ENCODE data around the gene UGP2.
"Not testable (repeated sequence)": the region's sequence is repeated elsewhere in the genome, so short reads cannot be mapped to it uniquely, and the experiment has no call there.

UGP2 gene

DNA sequence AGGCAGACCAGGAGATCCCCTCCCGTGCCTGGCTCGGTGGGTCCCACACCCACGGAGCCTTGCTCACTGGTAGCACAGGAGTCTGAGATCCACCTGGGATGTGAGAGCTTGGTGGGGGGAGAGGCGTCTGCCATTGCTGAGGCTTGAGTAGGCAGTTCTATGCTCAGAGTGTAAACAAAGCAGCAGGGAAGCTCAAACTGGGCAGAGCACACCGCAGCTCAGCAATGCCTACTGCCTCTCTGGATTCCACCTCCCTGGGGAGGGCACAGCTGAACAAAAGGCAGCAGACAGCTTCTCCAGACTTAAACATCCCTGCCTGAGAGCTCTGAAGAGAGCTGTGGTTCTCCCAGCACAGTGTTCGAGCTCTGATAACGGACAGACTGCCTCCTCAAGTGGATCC, 85.1 kb downstream of the UGP2 start:
- no peak overlapping the region for H3K4me2 ChIP-seq (ENCODE audit: low read length)
- H3K4me3 ChIP-seq (ENCODE audit: low read depth, low read length, poor library complexity, severe bottlenecking): no peak overlapping the region
- no peak overlapping the region for H3K9ac ChIP-seq (ENCODE audit: low read length)
- no peak for TF ChIP-seq EZH2 (IDR thresholded peaks at IDR 0.05; ENCODE audit: borderline replicate concordance, low read length)
- TF ChIP-seq, protein P1, sequence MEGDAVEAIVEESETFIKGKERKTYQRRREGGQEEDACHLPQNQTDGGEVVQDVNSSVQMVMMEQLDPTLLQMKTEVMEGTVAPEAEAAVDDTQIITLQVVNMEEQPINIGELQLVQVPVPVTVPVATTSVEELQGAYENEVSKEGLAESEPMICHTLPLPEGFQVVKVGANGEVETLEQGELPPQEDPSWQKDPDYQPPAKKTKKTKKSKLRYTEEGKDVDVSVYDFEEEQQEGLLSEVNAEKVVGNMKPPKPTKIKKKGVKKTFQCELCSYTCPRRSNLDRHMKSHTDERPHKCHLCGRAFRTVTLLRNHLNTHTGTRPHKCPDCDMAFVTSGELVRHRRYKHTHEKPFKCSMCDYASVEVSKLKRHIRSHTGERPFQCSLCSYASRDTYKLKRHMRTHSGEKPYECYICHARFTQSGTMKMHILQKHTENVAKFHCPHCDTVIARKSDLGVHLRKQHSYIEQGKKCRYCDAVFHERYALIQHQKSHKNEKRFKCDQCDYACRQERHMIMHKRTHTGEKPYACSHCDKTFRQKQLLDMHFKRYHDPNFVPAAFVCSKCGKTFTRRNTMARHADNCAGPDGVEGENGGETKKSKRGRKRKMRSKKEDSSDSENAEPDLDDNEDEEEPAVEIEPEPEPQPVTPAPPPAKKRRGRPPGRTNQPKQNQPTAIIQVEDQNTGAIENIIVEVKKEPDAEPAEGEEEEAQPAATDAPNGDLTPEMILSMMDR (IDR thresholded peaks at IDR 0.05; ENCODE audit: low read length): no peak
- no peaks in the 10 kb centered on the region for H3K27me3 ChIP-seq (ENCODE audit: insufficient read depth, low read length)
- H3K4me1 ChIP-seq (ENCODE audit: insufficient read depth, low read length, severe bottlenecking): no peaks in the 10 kb centered on the region
- no peak overlapping the region for H2AFZ ChIP-seq (ENCODE audit: low read length)
- peaks cover 5% of the 10 kb centered on the region; the same call in 1 of the 2 replicates for H3K36me3 ChIP-seq (ENCODE audit: insufficient read depth, low read length)
- no peaks in the 10 kb centered on the region for H4K20me1 ChIP-seq (ENCODE audit: insufficient read depth, low read length)
- H3K79me2 ChIP-seq (ENCODE audit: insufficient read depth, low read length): no peaks in the 10 kb centered on the region
- H3F3A ChIP-seq (ENCODE audit: insufficient read depth, low read length): no peaks in the 10 kb centered on the region
- H3K9me2 ChIP-seq (ENCODE audit: low read depth, low read length): no peaks in the 10 kb centered on the region
- no peak overlapping the region for H3K27ac ChIP-seq (ENCODE audit: low read depth, low read length, poor library complexity, severe bottlenecking)
- no peaks in the 10 kb centered on the region for H3K9me3 ChIP-seq (ENCODE audit: low read length)

DNA sequence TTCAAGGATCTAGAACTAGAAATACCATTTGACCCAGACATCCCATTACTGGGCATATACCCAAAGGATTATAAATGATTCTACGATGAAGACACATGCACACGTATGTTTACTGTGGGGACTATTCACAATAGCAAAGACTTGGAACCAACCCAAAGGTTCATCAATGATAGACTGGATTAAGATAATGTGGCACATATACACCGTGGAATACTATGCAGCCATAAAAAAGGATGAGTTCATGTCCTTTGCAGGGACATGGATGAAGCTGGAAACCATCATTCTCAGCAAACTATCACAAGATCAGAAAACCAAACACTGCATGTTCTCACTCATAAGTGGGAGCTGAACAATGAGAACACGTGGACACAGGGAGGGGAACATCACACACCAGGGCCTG, 90.4 kb downstream of the UGP2 start:
- not testable (repeated sequence) for H4K20me1 ChIP-seq (ENCODE audit: insufficient read depth, low read length); H3K9me2 ChIP-seq (ENCODE audit: low read depth, low read length); H2AFZ ChIP-seq (ENCODE audit: low read length); H3K79me2 ChIP-seq (ENCODE audit: insufficient read depth, low read length); H3K27me3 ChIP-seq (ENCODE audit: insufficient read depth, low read length); H3K4me3 ChIP-seq (ENCODE audit: low read depth, low read length, poor library complexity, severe bottlenecking); H3K9me3 ChIP-seq (ENCODE audit: low read length); H3K36me3 ChIP-seq (ENCODE audit: insufficient read depth, low read length); H3K9ac ChIP-seq (ENCODE audit: low read length); H3K4me2 ChIP-seq (ENCODE audit: low read length); H3K27ac ChIP-seq (ENCODE audit: low read depth, low read length, poor library complexity, severe bottlenecking); H3K4me1 ChIP-seq (ENCODE audit: insufficient read depth, low read length, severe bottlenecking); H3F3A ChIP-seq (ENCODE audit: insufficient read depth, low read length)
